Measurements from ENCODE around the gene TNS1. TPM values are rescaled to one million over a fixed set of nuclear protein-coding genes. Genes with fewer than 3 reads are reported as not detected.

The TNS1 gene
- total and polyA plus RNA-seq, 2 donors from 2014 or later, result 44.8 to 471 TPM

- no peaks in the 10 kb centered on the region for H3K4me1 ChIP-seq (ENCODE audit: control insufficient read depth in 2 of 3, insufficient read depth in 2 of 3, low read depth in 1 of 3, low read length in 3 of 3)
- intact Hi-C loops (cut with DNase I), result no loop called here
- peak in 3 of 5 donors; percentile 8 to 41 (median 33) for DNase-seq
- no peak for TF ChIP-seq CTCF (IDR thresholded peaks at IDR 0.05; ENCODE audit: borderline replicate concordance, extremely low read depth, insufficient read depth)
- H3K9ac ChIP-seq (ENCODE audit: low read length in 3 of 3), result no peak overlapping the region
- no peaks in the 10 kb centered on the region for H3K9me3 ChIP-seq (ENCODE audit: control insufficient read depth in 2 of 3, insufficient read depth in 1 of 3, low read length in 3 of 3)
- H3K4me3 ChIP-seq (ENCODE audit: low read length in 3 of 3), result no peak overlapping the region
- no peak for FAIRE-seq
- no peak overlapping the region for H3K27ac ChIP-seq (ENCODE audit: low read depth in 2 of 2, low read length in 2 of 2)
- H3K27me3 ChIP-seq (ENCODE audit: control insufficient read depth, insufficient read depth, low read length), result no peaks in the 10 kb centered on the region
- no peaks in the 10 kb centered on the region for H3K36me3 ChIP-seq (ENCODE audit: control insufficient read depth in 2 of 3, insufficient read depth in 3 of 3, low read length in 3 of 3)
Observed at GRCh38 chr2:218024871-218025270, 22.1 kb upstream of the TNS1 start.

GRCh38 chr2:218024336-218024735, 21.5 kb upstream of the TNS1 start:
- H3K9ac ChIP-seq (ENCODE audit: low read length in 3 of 3), result no peak overlapping the region
- peak in 2 of 5 donors; percentile 35 to 42 for DNase-seq

GRCh38 chr2:218023636-218024035, 20.8 kb upstream of the TNS1 start:
- Histone ChIP-seq H3K4me1 (ENCODE audit: control insufficient read depth in 2 of 3, insufficient read depth in 2 of 3, low read depth in 1 of 3, low read length in 3 of 3) (no peaks in the 10 kb centered on the region), H3K36me3 (ENCODE audit: control insufficient read depth in 2 of 3, insufficient read depth in 3 of 3, low read length in 3 of 3) (no peaks in the 10 kb centered on the region), H3K27ac (ENCODE audit: low read depth in 2 of 2, low read length in 2 of 2) (no peak overlapping the region), H3K4me3 (ENCODE audit: low read length in 3 of 3) (no peak overlapping the region), H3K9ac (ENCODE audit: low read length in 3 of 3) (no peak overlapping the region), H3K27me3 (ENCODE audit: control insufficient read depth, insufficient read depth, low read length) (no peaks in the 10 kb centered on the region), H3K9me3 (ENCODE audit: control insufficient read depth in 2 of 3, insufficient read depth in 1 of 3, low read length in 3 of 3) (no peaks in the 10 kb centered on the region)
- DNase-seq, result peak in 2 of 5 donors; percentile 23 to 40
- intact Hi-C loops (cut with DNase I), result no loop called here
- FAIRE-seq, result no peak
- TF ChIP-seq CTCF (IDR thresholded peaks at IDR 0.05; ENCODE audit: borderline replicate concordance, extremely low read depth, insufficient read depth), result no peak

More at GRCh38 chr2:218024336-218024735, 21.5 kb upstream of the TNS1 start:
- Histone ChIP-seq H3K9me3 (ENCODE audit: control insufficient read depth in 2 of 3, insufficient read depth in 1 of 3, low read length in 3 of 3) (no peaks in the 10 kb centered on the region), H3K4me1 (ENCODE audit: control insufficient read depth in 2 of 3, insufficient read depth in 2 of 3, low read depth in 1 of 3, low read length in 3 of 3) (no peaks in the 10 kb centered on the region), H3K27ac (ENCODE audit: low read depth in 2 of 2, low read length in 2 of 2) (no peak overlapping the region), H3K4me3 (ENCODE audit: low read length in 3 of 3) (no peak overlapping the region), H3K36me3 (ENCODE audit: control insufficient read depth in 2 of 3, insufficient read depth in 3 of 3, low read length in 3 of 3) (no peaks in the 10 kb centered on the region), H3K27me3 (ENCODE audit: control insufficient read depth, insufficient read depth, low read length) (no peaks in the 10 kb centered on the region)
- no peak for TF ChIP-seq CTCF (IDR thresholded peaks at IDR 0.05; ENCODE audit: borderline replicate concordance, extremely low read depth, insufficient read depth)
- intact Hi-C loops (cut with DNase I), result no loop called here
- FAIRE-seq, result no peak
